KG1 (cell line): ENCODE data around the gene CFAP107.
"Not testable (repeated sequence)": the region's sequence is repeated elsewhere in the genome, so short reads cannot be mapped to it uniquely, and the experiment has no call there.

Experiments used
- DNase-seq: peaks from one replicate; lab custom pipeline; 2025; lab: John Stamatoyannopoulos, UW

The CFAP107 gene

GRCh38 chr1:12778061-12778460 lies 32.1 kb downstream of the CFAP107 start:
- no peak for DNase-seq

GRCh38 chr1:12778907-12779306 lies 32.9 kb downstream of the CFAP107 start:
- no peak for DNase-seq

GRCh38 chr1:12781488-12781887 lies 35.5 kb downstream of the CFAP107 start:
- not testable (repeated sequence) for DNase-seq

- not testable (repeated sequence) for DNase-seq
Observed at GRCh38 chr1:12783783-12784182, 37.8 kb downstream of the CFAP107 start.

GRCh38 chr1:12784729-12785128 lies 38.7 kb downstream of the CFAP107 start:
- not testable (repeated sequence) for DNase-seq

GRCh38 chr1:12791097-12791496 lies 45.1 kb downstream of the CFAP107 start, which contains the start of gene PRAMEF1:
Gene PRAMEF1, plus strand, starts transcription at chr1:12791397. Its CDS starts 1,831 bp downstream, at chr1:12793228.
- DNase-seq = not testable (repeated sequence)

GRCh38 chr1:12798911-12799310 lies 52.9 kb downstream of the CFAP107 start:
- DNase-seq = no peak

- no peak for DNase-seq
Observed at GRCh38 chr1:12799730-12800129, 53.7 kb downstream of the CFAP107 start.

DNA sequence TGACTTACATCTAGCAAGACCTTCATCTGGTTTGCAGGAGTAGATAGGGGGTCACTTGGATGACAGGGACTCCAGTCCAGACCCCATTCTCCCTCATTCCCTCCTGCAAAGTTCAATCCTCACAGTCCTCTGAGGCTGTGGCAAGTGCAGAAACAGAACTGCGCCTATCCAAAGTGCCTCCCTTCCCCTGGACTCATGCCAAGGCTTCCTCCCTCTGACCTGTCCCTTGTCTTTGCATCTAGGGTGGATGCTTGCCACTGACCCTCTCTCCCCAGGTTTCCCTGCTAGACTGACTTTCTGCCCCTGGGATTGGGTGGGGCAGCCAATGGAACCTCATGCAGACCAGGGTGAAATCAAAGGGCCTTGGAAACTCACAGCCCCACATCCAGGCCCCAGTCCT lies 63.9 kb downstream of the CFAP107 start:
- no peak for DNase-seq

- no peak for DNase-seq
Observed at GRCh38 chr1:12810691-12811408, 64.8 kb downstream of the CFAP107 start.

- no peak for DNase-seq
Observed at GRCh38 chr1:12811409-12811784, 65.4 kb downstream of the CFAP107 start.
